Measurements from ENCODE around the gene C16orf54. TPM values are rescaled to one million over a fixed set of nuclear protein-coding genes. Genes with fewer than 3 reads are reported as not detected.

Gene C16orf54
- total and polyA plus RNA-seq, 2 donors (not counting 1 experiment from before 2014, with no cell fraction given), result not detected

GRCh38 chr16:29699324-29700219 is 46.2 kb downstream of the C16orf54 start:
- Histone ChIP-seq H3K4me2 (ENCODE audit: extremely low read depth, insufficient read depth, low read length) (no peak overlapping the region), H2AFZ (ENCODE audit: low read length) (no peak overlapping the region), H3K27ac (ENCODE audit: insufficient read depth, low read length) (no peak overlapping the region), H3K36me3 (ENCODE audit: control insufficient read depth, insufficient read depth, low read length) (no peaks in the 10 kb centered on the region), H3K4me3 (replicated peaks in 1 of 4; ENCODE audit: control extremely low read depth in 1 of 4, insufficient read depth in 1 of 4, low read depth in 3 of 4, low read length in 4 of 4) (no peak overlapping the region), H3K4me1 (ENCODE audit: control insufficient read depth, extremely low read depth, insufficient read depth, low read length) (no peaks in the 10 kb centered on the region), H3K9ac (ENCODE audit: insufficient read depth, low read length) (no peak overlapping the region), H3K9me3 (ENCODE audit: control insufficient read depth, insufficient read depth, low read depth, low read length) (no peaks in the 10 kb centered on the region), H3K79me2 (ENCODE audit: control insufficient read depth, insufficient read depth, low read length) (no peaks in the 10 kb centered on the region), H3K27me3 (ENCODE audit: control insufficient read depth, insufficient read depth, low read length) (no peaks in the 10 kb centered on the region), H4K20me1 (ENCODE audit: control insufficient read depth, extremely low read depth, insufficient read depth, low read length) (no peaks in the 10 kb centered on the region)
- no peak for DNase-seq (ENCODE audit: low read depth in 2 of 2)
- no peak for TF ChIP-seq CTCF (conservative IDR thresholded peaks at IDR 0.05 in 1 of 2, IDR thresholded peaks at IDR 0.05 in 1 of 2; ENCODE audit: low read depth in 1 of 2, low read length in 2 of 2)
- TF ChIP-seq EZH2 (IDR thresholded peaks at IDR 0.05; ENCODE audit: low read length, missing control alignments), result no peak

DNA sequence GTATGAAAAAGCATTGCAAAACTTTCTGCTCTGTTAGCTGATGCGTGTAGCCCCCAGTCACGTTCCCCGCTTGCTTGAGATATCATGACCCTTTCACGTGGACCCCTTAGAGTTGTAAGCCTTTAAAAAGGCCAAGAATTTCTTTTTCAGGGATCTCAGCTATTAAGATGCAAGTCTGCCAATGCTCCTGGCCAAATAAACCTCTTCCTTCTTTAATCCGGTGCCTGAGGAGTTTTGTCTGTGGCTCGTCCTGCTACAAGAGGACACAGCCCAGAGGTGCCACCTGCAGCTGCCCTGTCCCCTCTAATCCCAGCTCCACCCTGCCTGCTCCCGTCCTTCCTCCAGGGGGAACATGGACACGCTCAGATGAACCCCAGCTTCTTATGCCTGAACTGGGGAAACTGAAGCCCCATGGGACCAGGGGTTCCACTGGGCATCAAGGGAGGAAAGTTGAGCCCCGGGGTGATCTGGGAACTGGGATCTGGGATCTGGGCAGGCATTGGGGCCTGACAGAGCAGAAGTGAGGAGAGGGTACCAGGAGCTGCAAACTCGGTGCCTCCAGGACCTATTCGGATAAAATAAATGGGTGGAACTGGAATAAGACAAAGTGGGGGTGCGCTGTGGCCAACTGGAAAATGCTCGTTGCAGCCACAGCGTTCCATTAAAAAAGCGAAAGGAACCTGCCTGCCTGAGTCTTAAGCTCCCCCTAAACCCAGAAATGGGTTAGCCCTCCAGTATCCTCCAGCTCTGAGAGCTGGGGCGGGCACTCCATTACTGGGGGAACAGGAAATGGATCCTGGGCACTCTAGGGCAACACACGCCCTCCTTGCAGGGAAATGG is 47.1 kb downstream of the C16orf54 start:
- H3K4me3 ChIP-seq (replicated peaks in 1 of 4; ENCODE audit: control extremely low read depth in 1 of 4, insufficient read depth in 1 of 4, low read depth in 3 of 4, low read length in 4 of 4), result no peak overlapping the region
- H3K9ac ChIP-seq (ENCODE audit: insufficient read depth, low read length), result no peak overlapping the region
- DNase-seq (ENCODE audit: low read depth in 2 of 2), result no peak
- no peak overlapping the region for H2AFZ ChIP-seq (ENCODE audit: low read length)
- no peaks in the 10 kb centered on the region for H4K20me1 ChIP-seq (ENCODE audit: control insufficient read depth, extremely low read depth, insufficient read depth, low read length)
- no peak overlapping the region for H3K4me2 ChIP-seq (ENCODE audit: extremely low read depth, insufficient read depth, low read length)
- no peaks in the 10 kb centered on the region for H3K9me3 ChIP-seq (ENCODE audit: control insufficient read depth, insufficient read depth, low read depth, low read length)
- H3K27ac ChIP-seq (ENCODE audit: insufficient read depth, low read length), result no peak overlapping the region
- H3K4me1 ChIP-seq (ENCODE audit: control insufficient read depth, extremely low read depth, insufficient read depth, low read length), result no peaks in the 10 kb centered on the region
- TF ChIP-seq CTCF (conservative IDR thresholded peaks at IDR 0.05 in 1 of 2, IDR thresholded peaks at IDR 0.05 in 1 of 2; ENCODE audit: low read depth in 1 of 2, low read length in 2 of 2) (no peak), EZH2 (IDR thresholded peaks at IDR 0.05; ENCODE audit: low read length, missing control alignments) (no peak)
- H3K27me3 ChIP-seq (ENCODE audit: control insufficient read depth, insufficient read depth, low read length), result no peaks in the 10 kb centered on the region
- H3K79me2 ChIP-seq (ENCODE audit: control insufficient read depth, insufficient read depth, low read length), result no peaks in the 10 kb centered on the region
- H3K36me3 ChIP-seq (ENCODE audit: control insufficient read depth, insufficient read depth, low read length), result no peaks in the 10 kb centered on the region

DNA sequence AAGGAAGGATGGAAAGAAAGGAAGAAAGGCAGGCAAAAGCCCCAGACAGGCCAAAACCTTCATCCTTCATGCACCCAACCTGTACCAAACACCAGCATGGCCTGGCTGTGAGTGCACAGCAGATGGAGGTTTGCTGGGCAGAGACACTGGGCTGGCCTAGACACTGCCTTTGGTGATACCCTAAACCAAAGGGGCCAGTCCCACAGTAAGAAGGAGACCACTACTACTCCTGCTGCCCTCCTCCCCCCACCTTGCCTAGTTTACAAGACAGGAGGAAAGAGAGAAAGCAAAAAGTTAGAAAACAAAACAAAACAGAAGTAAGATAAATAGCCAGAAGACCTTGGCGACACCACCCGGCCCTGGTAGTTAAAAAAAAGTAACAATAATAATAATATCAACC is 47.7 kb downstream of the C16orf54 start:
- no peaks in the 10 kb centered on the region for H3K4me1 ChIP-seq (ENCODE audit: control insufficient read depth, extremely low read depth, insufficient read depth, low read length)
- no peaks in the 10 kb centered on the region for H4K20me1 ChIP-seq (ENCODE audit: control insufficient read depth, extremely low read depth, insufficient read depth, low read length)
- no peak overlapping the region for H3K4me3 ChIP-seq (replicated peaks in 1 of 4; ENCODE audit: control extremely low read depth in 1 of 4, insufficient read depth in 1 of 4, low read depth in 3 of 4, low read length in 4 of 4)
- no peak overlapping the region for H2AFZ ChIP-seq (ENCODE audit: low read length)
- no peak for DNase-seq (ENCODE audit: low read depth in 2 of 2)
- no peaks in the 10 kb centered on the region for H3K79me2 ChIP-seq (ENCODE audit: control insufficient read depth, insufficient read depth, low read length)
- no peak overlapping the region for H3K9ac ChIP-seq (ENCODE audit: insufficient read depth, low read length)
- H3K36me3 ChIP-seq (ENCODE audit: control insufficient read depth, insufficient read depth, low read length), result no peaks in the 10 kb centered on the region
- no peaks in the 10 kb centered on the region for H3K9me3 ChIP-seq (ENCODE audit: control insufficient read depth, insufficient read depth, low read depth, low read length)
- TF ChIP-seq CTCF (conservative IDR thresholded peaks at IDR 0.05 in 1 of 2, IDR thresholded peaks at IDR 0.05 in 1 of 2; ENCODE audit: low read depth in 1 of 2, low read length in 2 of 2) (no peak), EZH2 (IDR thresholded peaks at IDR 0.05; ENCODE audit: low read length, missing control alignments) (no peak)
- H3K27ac ChIP-seq (ENCODE audit: insufficient read depth, low read length), result no peak overlapping the region
- no peak overlapping the region for H3K4me2 ChIP-seq (ENCODE audit: extremely low read depth, insufficient read depth, low read length)
- no peaks in the 10 kb centered on the region for H3K27me3 ChIP-seq (ENCODE audit: control insufficient read depth, insufficient read depth, low read length)
